GM12875 (cell line): Measurements from ENCODE around the gene ZNF71.

Experiments
- H3K4me3 ChIP-seq: one replicate; pipeline ENCODE4 v1.5.1; 2011; ENCODE audit warnings: low read depth, low read length, control low read depth
- TF ChIP-seq, protein P1 (sequence below): IDR thresholded peaks from 2 replicates; pipeline ENCODE4 v1.5.1; 2011; ENCODE audit warnings: low read depth, mild to moderate bottlenecking, control low read depth, inconsistent platforms, low read length, moderate library complexity, borderline replicate concordance; ENCODE audit not compliant: insufficient read depth

Gene ZNF71

GRCh38 chr19:56572589-56572988 lies 22.5 kb upstream of the ZNF71 start:
- no peak overlapping the region for H3K4me3 ChIP-seq
- TF ChIP-seq, protein P1, sequence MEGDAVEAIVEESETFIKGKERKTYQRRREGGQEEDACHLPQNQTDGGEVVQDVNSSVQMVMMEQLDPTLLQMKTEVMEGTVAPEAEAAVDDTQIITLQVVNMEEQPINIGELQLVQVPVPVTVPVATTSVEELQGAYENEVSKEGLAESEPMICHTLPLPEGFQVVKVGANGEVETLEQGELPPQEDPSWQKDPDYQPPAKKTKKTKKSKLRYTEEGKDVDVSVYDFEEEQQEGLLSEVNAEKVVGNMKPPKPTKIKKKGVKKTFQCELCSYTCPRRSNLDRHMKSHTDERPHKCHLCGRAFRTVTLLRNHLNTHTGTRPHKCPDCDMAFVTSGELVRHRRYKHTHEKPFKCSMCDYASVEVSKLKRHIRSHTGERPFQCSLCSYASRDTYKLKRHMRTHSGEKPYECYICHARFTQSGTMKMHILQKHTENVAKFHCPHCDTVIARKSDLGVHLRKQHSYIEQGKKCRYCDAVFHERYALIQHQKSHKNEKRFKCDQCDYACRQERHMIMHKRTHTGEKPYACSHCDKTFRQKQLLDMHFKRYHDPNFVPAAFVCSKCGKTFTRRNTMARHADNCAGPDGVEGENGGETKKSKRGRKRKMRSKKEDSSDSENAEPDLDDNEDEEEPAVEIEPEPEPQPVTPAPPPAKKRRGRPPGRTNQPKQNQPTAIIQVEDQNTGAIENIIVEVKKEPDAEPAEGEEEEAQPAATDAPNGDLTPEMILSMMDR, result no peak

DNA sequence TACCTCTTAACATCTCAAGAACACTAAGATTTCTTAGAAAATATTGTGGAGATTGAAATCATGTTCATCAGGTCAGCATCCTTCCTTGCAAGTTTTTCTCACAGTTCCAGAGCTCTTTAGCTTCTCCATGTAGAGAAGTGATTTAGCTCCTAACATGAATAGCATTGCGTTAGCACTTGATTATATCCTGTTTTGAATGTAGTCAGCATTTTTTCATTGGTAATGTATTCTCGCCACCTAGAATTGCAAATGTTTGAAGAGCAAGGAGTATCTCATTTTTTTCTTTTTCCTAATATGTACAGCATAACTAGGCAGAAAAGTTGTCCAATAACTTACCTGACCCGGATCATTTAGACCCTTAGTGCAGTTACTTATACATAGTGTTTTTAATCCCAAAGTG lies 21.2 kb upstream of the ZNF71 start:
- H3K4me3 ChIP-seq, result no peak overlapping the region
- TF ChIP-seq, protein P1, result no peak

- TF ChIP-seq, protein P1, result no peak
- no peak overlapping the region for H3K4me3 ChIP-seq
These were observed 17.1 kb upstream of the ZNF71 start for GRCh38 chr19:56577719-56578602.

GRCh38 chr19:56594446-56594782 lies 688 bp upstream of the ZNF71 start:
- no peak overlapping the region for H3K4me3 ChIP-seq
- TF ChIP-seq, protein P1, result no peak

DNA sequence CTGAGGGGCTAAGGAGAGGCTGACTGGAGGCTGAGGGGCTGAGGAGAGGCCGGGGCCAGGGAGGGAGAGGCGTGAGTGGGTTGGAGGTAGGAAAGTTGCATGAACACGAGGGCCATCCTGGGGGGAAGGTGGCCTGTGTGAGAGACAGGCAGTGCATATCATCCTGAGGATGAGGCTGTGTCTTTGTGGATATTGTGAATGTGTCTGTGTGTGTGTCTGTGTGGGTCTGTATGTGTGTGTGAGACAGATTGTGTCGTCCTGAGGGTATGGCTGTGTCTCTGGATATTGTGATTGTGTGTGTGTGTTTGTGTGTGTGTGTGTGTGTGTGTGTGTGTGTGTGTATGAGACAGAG lies 422 bp downstream of the ZNF71 start:
- TF ChIP-seq, protein P1, result no peak
- H3K4me3 ChIP-seq, result peak overlapping the region; percentile 28

DNA sequence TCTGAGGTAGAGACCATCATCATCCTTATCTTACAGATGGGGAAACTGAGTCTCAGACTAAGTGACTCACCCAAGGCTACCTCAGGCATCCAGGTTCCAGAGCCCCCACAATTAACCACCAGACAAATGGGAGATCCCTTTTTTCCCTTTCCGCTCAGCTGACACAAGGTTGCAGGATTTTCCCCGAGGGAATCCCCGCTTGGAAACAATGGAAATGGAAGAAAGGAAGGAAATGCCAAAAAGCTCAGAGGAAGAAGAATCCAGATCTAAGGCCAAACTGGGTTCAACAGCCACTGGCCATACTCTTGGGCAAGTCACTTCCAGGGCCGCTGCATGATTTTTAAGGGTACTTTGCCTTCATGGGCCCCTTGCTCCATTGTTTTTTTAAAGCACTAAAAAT lies 1.6 kb downstream of the ZNF71 start:
- TF ChIP-seq, protein P1, result no peak
- no peak overlapping the region for H3K4me3 ChIP-seq

GRCh38 chr19:56597696-56598095 lies 2.6 kb downstream of the ZNF71 start:
- no peak overlapping the region for H3K4me3 ChIP-seq
- TF ChIP-seq, protein P1, result no peak
